Right atrium auricular region (tissue), 2 donors: ENCODE results near the gene GPR3. TPM values are rescaled to one million over a fixed set of nuclear protein-coding genes. Genes with fewer than 3 reads are reported as not detected.

ENCODE experiments used
- DNase-seq: peaks from one replicate; pipeline ENCODE4 v3.0.0-alpha.2; 2019; ENCODE audit warnings: low spot score
- H3K27ac ChIP-seq, 2 donors: fragments of 200-600 bp; sonication (generic); 1 replicate in 1 of 2; 2 replicates in 1 of 2; pipeline ENCODE4 v1.5.1; 2016 to 2019
- H3K27me3 ChIP-seq, 2 donors: fragments of 200-600 bp; sonication (generic); one replicate each; pipeline versions ENCODE4 v1.5.1 to v1.6.0; 2017 to 2019
- H3K36me3 ChIP-seq: fragments of 200-600 bp; sonication (generic); one replicate; pipeline ENCODE4 v1.5.1; 2016
- H3K4me1 ChIP-seq, 2 donors: fragments of 200-600 bp; sonication (generic); one replicate each; pipeline versions ENCODE4 v1.5.1 to v1.6.0; 2017 to 2019
- H3K4me3 ChIP-seq, 2 donors: fragments of 200-600 bp; sonication (generic); 1 replicate in 1 of 2; 2 replicates in 1 of 2; pipeline ENCODE4 v1.5.1; 2017 to 2019; ENCODE audit warnings: mild to moderate bottlenecking in 1 of 2, moderate library complexity in 1 of 2
- H3K9me3 ChIP-seq, 2 donors: fragments of 200-600 bp; sonication (generic); one replicate each; pipeline ENCODE4 v1.5.1; 2019
- CTCF ChIP-seq, 2 donors: fragments of 200-600 bp; sonication (generic); IDR thresholded peaks; one replicate each; pipeline ENCODE4 v1.5.1; 2019; ENCODE audit warnings: antibody characterized with exemption in 2 of 2
- total RNA-seq, 2 donors: library from RNA; depleted of rRNA; stranded (reverse); fragments of >200 nt; gene quantifications; one replicate each; pipeline ENCODE4 v1.1.0, GENCODE V29; 2016

Gene GPR3
- total RNA-seq, 2 donors from 2014 or later = 2.9 to 4.4 TPM

GRCh38 chr1:27423709-27424108 is 31.3 kb downstream of the GPR3 start:
- H3K4me1 ChIP-seq = peaks cover 0 to 81% of the 10 kb centered on the region in 2 donors
- DNase-seq = no peak
- peak overlapping the region; percentile 3 to 21 for H3K27ac ChIP-seq
- H3K9me3 ChIP-seq = no peaks in the 10 kb centered on the region
- H3K4me3 ChIP-seq = no peak overlapping the region
- no peaks in the 10 kb centered on the region for H3K27me3 ChIP-seq
- no peak for TF ChIP-seq CTCF (IDR thresholded peaks at IDR 0.05)
- H3K36me3 ChIP-seq = no peaks in the 10 kb centered on the region

DNA sequence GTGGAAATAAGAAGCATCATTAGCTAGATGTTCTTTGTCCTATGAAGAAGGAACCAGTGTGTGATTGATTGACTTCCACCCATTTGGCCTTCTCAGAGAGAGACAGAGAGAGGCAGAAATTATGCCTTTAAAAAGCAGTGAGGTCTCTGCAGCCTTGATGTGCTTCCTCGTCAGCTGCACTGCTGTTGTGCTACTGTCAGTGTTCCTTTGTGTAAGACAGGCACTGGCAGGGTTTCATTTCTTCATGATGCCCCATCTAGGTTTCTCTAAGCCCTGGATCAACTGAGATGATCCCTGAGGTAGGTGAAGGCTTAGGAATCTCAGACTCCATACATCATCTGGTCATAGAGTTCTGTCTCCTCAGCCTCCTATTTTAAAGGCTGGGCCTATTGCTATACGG is 34.9 kb downstream of the GPR3 start:
- H3K4me3 ChIP-seq = no peak overlapping the region
- TF ChIP-seq CTCF (IDR thresholded peaks at IDR 0.05) = no peak
- H3K4me1 ChIP-seq = peaks cover 0 to 85% of the 10 kb centered on the region in 2 donors

DNA sequence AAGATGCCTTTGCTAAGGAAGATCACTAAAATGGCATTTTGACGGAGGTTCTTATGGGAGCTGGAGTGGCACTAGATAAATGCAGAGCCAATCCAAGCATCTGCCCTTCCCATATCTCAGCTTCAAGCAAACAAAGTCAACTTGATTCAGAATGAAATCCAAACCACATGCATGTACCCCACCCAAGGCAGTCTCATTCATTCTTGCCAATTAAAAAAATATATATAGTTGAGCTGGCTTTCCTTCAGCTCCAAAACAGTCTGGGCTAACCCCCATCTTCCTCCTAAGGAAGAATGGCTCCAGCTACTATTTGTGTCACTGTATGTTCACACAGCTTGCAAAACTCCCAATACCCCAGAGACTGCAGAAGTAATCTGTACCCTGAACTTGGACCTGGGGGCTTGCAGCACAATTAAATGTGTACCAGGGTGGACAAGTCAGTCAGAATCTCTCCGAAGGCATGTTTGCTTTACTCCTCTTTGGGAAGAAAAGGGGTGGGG is 35.4 kb downstream of the GPR3 start:
- Histone ChIP-seq H3K4me1 (peaks cover 0 to 89% of the 10 kb centered on the region in 2 donors), H3K27me3 (no peaks in the 10 kb centered on the region), H3K27ac (peak overlapping the region; percentile 84 to 94), H3K36me3 (no peaks in the 10 kb centered on the region), H3K4me3 (peak overlapping the region; percentile 1 to 18), H3K9me3 (no peaks in the 10 kb centered on the region)
- TF ChIP-seq CTCF (IDR thresholded peaks at IDR 0.05) = no peak
- no peak for DNase-seq

More for the DNA sequence above, 34.9 kb downstream of the GPR3 start:
- Histone ChIP-seq H3K27me3 (no peaks in the 10 kb centered on the region), H3K27ac (peak overlapping the region; percentile 84 to 94), H3K9me3 (no peaks in the 10 kb centered on the region), H3K36me3 (no peaks in the 10 kb centered on the region)
- DNase-seq = no peak

- peak overlapping the region; percentile 1 to 18 for H3K4me3 ChIP-seq
- no peaks in the 10 kb centered on the region for H3K9me3 ChIP-seq
- peaks cover 0 to 91% of the 10 kb centered on the region in 2 donors for H3K4me1 ChIP-seq
- DNase-seq = no peak
- TF ChIP-seq CTCF (IDR thresholded peaks at IDR 0.05) = peak in 1 of 2 donors; percentile 22
- peak overlapping the region; percentile 84 to 94 for H3K27ac ChIP-seq
- H3K36me3 ChIP-seq = no peaks in the 10 kb centered on the region
- H3K27me3 ChIP-seq = no peaks in the 10 kb centered on the region
Observed at GRCh38 chr1:27428316-27429028, 36.0 kb downstream of the GPR3 start.

- Histone ChIP-seq H3K36me3 (no peaks in the 10 kb centered on the region), H3K9me3 (no peaks in the 10 kb centered on the region), H3K4me3 (peak overlapping the region in 1 of 2 donors; percentile 18), H3K27me3 (no peaks in the 10 kb centered on the region), H3K4me1 (peaks cover 0 to 92% of the 10 kb centered on the region in 2 donors), H3K27ac (peak overlapping the region; percentile 84 to 94)
- no peak for TF ChIP-seq CTCF (IDR thresholded peaks at IDR 0.05)
- no peak for DNase-seq
Observed at GRCh38 chr1:27429029-27429425, 36.6 kb downstream of the GPR3 start.
